GM12878 (cell line): ENCODE data around the gene ZCCHC8. TPM values are rescaled to one million over a fixed set of nuclear protein-coding genes. Genes with fewer than 3 reads are reported as not detected.

Experiments used
- ATAC-seq: fragments of 200-7000 bp; cut with Tn5 transposase; 3 replicates; pipeline ENCODE4 v1.9.1; 2020; ENCODE audit warnings: mild to moderate bottlenecking, moderate library complexity
- BruUV-seq: library from RNA; stranded (reverse); fragments of 400-500 nt; replicated peaks from 2 replicates; lab custom pipeline; 2021; lab: Mats Ljungman, UMichigan
- CTCF ChIA-PET: fragments of 300-600 bp; sonication (Branson Sonifier 250); formaldehyde crosslinking; extraction: SDS; loops from one replicate; lab custom pipeline; 2021; ENCODE audit warnings: inconsistent platforms; lab: Yijun Ruan, JAX
- POLR2A ChIA-PET: fragments of 350-600 bp; formaldehyde crosslinking; extraction: SDS; loops from one replicate; lab custom pipeline; 2021; ENCODE audit warnings: inconsistent platforms; lab: Charles Lee
- RAD21 ChIA-PET: fragments of 300-600 bp; sonication (Branson Sonifier 250); formaldehyde crosslinking; loops from one replicate; lab custom pipeline; 2023; ENCODE audit warnings: antibody characterized with exemption; ENCODE audit not compliant: unreplicated experiment; lab: Charles Lee
- SMC1A ChIA-PET: fragments of 300-600 bp; sonication (Branson Sonifier 250); formaldehyde crosslinking; loops from one replicate; lab custom pipeline; 2023; ENCODE audit not compliant: unreplicated experiment, uncharacterized antibody; lab: Charles Lee
- DNase-seq: peaks from one replicate; pipeline ENCODE4 v3.0.0-alpha.2; 2011; ENCODE audit warnings: low read depth, low spot score
- FAIRE-seq: peaks from 3 replicates; lab custom pipeline; 2011; peaks lifted over from hg19 to GRCh38; lab: Jason Lieb, UNC
- H2AFZ ChIP-seq: 2 replicates; pipeline ENCODE4 v1.6.0; 2011; ENCODE audit warnings: low read depth, low read length, control low read depth; ENCODE audit not compliant: control insufficient read depth
- H3K27ac ChIP-seq: 2 replicates; pipeline ENCODE4 v1.5.1; 2011; ENCODE audit warnings: control low read depth; ENCODE audit not compliant: control insufficient read depth, insufficient read depth
- H3K27me3 ChIP-seq, 2 experiments: replicated peaks in 1 of 2; 2 replicates each; pipeline versions ENCODE4 v1.6.0 to v1.6.1; 2011; ENCODE audit warnings: low read length in 1 of 2; ENCODE audit not compliant: control insufficient read depth in 2 of 2, insufficient read depth in 2 of 2
- H3K36me3 ChIP-seq, 2 experiments: 2 replicates each; pipeline ENCODE4 v1.5.1; 2011; ENCODE audit warnings: low read length in 1 of 2; ENCODE audit not compliant: control insufficient read depth in 2 of 2, insufficient read depth in 2 of 2
- H3K4me1 ChIP-seq: 2 replicates; pipeline ENCODE4 v1.6.1; 2011; ENCODE audit warnings: mild to moderate bottlenecking, low read length, moderate library complexity, mixed read lengths; ENCODE audit not compliant: control insufficient read depth, insufficient read depth
- H3K4me2 ChIP-seq: 2 replicates; pipeline ENCODE4 v1.6.0; 2011; ENCODE audit warnings: control low read depth; ENCODE audit not compliant: control insufficient read depth, insufficient read depth
- H3K4me3 ChIP-seq: fragments of 200-600 bp; sonication (generic); 2 replicates; pipeline ENCODE4 v1.5.1; 2016
- H3K79me2 ChIP-seq: 2 replicates; pipeline ENCODE4 v1.6.0; 2011; ENCODE audit warnings: low read length; ENCODE audit not compliant: control insufficient read depth, insufficient read depth
- H3K9ac ChIP-seq: 2 replicates; pipeline ENCODE4 v1.8.0; 2011; ENCODE audit warnings: low read length, control low read depth, mixed read lengths; ENCODE audit not compliant: control insufficient read depth, insufficient read depth
- H3K9me3 ChIP-seq: replicated peaks from 3 replicates; pipeline ENCODE4 v1.5.1; 2011; ENCODE audit warnings: mild to moderate bottlenecking, low read length; ENCODE audit not compliant: control insufficient read depth, insufficient read depth
- H4K20me1 ChIP-seq: 2 replicates; pipeline ENCODE4 v1.6.0; 2011; ENCODE audit not compliant: control insufficient read depth, insufficient read depth
- BCL11A ChIP-seq: IDR thresholded peaks from 2 replicates; pipeline ENCODE4 v1.6.1; 2011; ENCODE audit warnings: low read depth, low read length
- CBX3 ChIP-seq: fragments of 200-600 bp; sonication (generic); IDR thresholded peaks from 2 replicates; pipeline ENCODE4 v1.6.1; 2016; ENCODE audit warnings: low read depth, borderline replicate concordance
- DPF2 ChIP-seq: fragments of 450-650 bp; IDR thresholded peaks from 2 replicates; pipeline ENCODE4 v1.6.1; 2017; ENCODE audit warnings: mild to moderate bottlenecking
- EGR1 ChIP-seq, 2 experiments: IDR thresholded peaks; 1 replicate in 1 of 2; 2 replicates in 1 of 2; pipeline ENCODE4 v1.6.1; 2011 to 2012; ENCODE audit warnings: low read depth in 2 of 2, low read length in 2 of 2, borderline replicate concordance in 1 of 2, mild to moderate bottlenecking in 1 of 2, moderate library complexity in 1 of 2
- GATAD2B ChIP-seq: fragments of 450-650 bp; conservative IDR thresholded peaks from 2 replicates; pipeline ENCODE4 v1.6.1; 2017; ENCODE audit warnings: low read depth, mild to moderate bottlenecking, moderate library complexity
- KDM1A ChIP-seq: fragments of 200-600 bp; sonication (generic); IDR thresholded peaks from 2 replicates; pipeline ENCODE4 v1.6.1; 2016; ENCODE audit warnings: borderline replicate concordance
- KLF5 ChIP-seq: fragments of 450-650 bp; IDR thresholded peaks from 2 replicates; pipeline ENCODE4 v1.6.1; 2014; ENCODE audit warnings: mild to moderate bottlenecking; ENCODE audit not compliant: partially characterized antibody
- MTA3 ChIP-seq: IDR thresholded peaks from 2 replicates; pipeline ENCODE4 v1.6.1; 2012; ENCODE audit warnings: low read length, inconsistent platforms, borderline replicate concordance
- PAX5 ChIP-seq: IDR thresholded peaks from 2 replicates; pipeline ENCODE4 v1.6.1; 2011; ENCODE audit warnings: low read depth, low read length, borderline replicate concordance
- POLR2AphosphoS5 ChIP-seq: IDR thresholded peaks from 2 replicates; pipeline ENCODE4 v1.6.1; 2011; ENCODE audit warnings: mild to moderate bottlenecking, low read length, inconsistent platforms
- SMAD1 ChIP-seq: fragments of 450-650 bp; IDR thresholded peaks from 2 replicates; pipeline ENCODE4 v1.6.1; 2018; ENCODE audit warnings: mild to moderate bottlenecking, low read depth; ENCODE audit not compliant: partially characterized antibody
- SMARCA5 ChIP-seq: fragments of 450-650 bp; IDR thresholded peaks from 2 replicates; pipeline ENCODE4 v1.6.1; 2017; ENCODE audit warnings: mild to moderate bottlenecking
- SREBF2 ChIP-seq: IDR thresholded peaks from 2 replicates; pipeline ENCODE4 v1.6.1; 2012; ENCODE audit warnings: mild to moderate bottlenecking, low read length
- SUZ12 ChIP-seq: fragments of 200-600 bp; sonication (generic); IDR thresholded peaks from one replicate; pipeline ENCODE4 v1.6.1; 2018; ENCODE audit warnings: antibody characterized with exemption, mild to moderate bottlenecking; ENCODE audit not compliant: unreplicated experiment
- TAF1 ChIP-seq: IDR thresholded peaks from 2 replicates; pipeline ENCODE4 v1.6.1; 2011; ENCODE audit warnings: mild to moderate bottlenecking, low read depth, low read length, borderline replicate concordance
- TCF7 ChIP-seq: IDR thresholded peaks from 2 replicates; pipeline ENCODE4 v1.6.1; 2014; ENCODE audit warnings: antibody characterized with exemption, borderline replicate concordance
- YBX1 ChIP-seq: fragments of 450-650 bp; IDR thresholded peaks from 2 replicates; pipeline ENCODE4 v1.6.1; 2016; ENCODE audit warnings: antibody characterized with exemption
- WGBS: methylation state at CpG from one replicate; pipeline ENCODE4 v1.1.6; 2016; ENCODE audit warnings: low lambda C conversion rate; ENCODE audit not compliant: insufficient replicate concordance, insufficient coverage; ENCODE audit errors: missing lambda C conversion rate; 5-methylcytosine and 5-hydroxymethylcytosine counted together
- in situ Hi-C: fragments of 300-500 bp; cut with MboI; formaldehyde crosslinking; loops from 9 replicates; pipeline ENCODE4 v1.14.3; 2018; ENCODE audit warnings: mixed read lengths
- intact Hi-C: fragments of 100-400 bp; cut with micrococcal nuclease; formaldehyde crosslinking; loops from one replicate; pipeline ENCODE4 v1.14.2; 2022; ENCODE audit not compliant: unreplicated experiment
- polyA plus RNA-seq, 11 experiments: library from polyadenylated mRNA; depleted of rRNA in 4 of 11; unstranded in 6 of 11; stranded (reverse) in 5 of 11; fragments of >200 nt; fragmentation: Nextera tagmentation in 4 of 11; fragmentation: Illumina TruSeq in 1 of 11; extraction: Ambion mirVana in 4 of 11; extraction: Trizol in 1 of 11; gene quantifications; 1 replicate in 1 of 11; 2 replicates in 10 of 11; pipeline versions ENCODE4 v1.2.1 to v1.2.3, GENCODE V29; 2011 to 2016; ENCODE audit warnings: inconsistent platforms in 2 of 11, missing spikeins in 2 of 11, low read depth in 1 of 11
- total RNA-seq, 4 experiments: library from RNA; depleted of rRNA in 3 of 4; stranded (reverse); fragments of >200 nt in 3 of 4; fragmentation: Illumina TruSeq in 1 of 4; extraction: Trizol in 1 of 4; gene quantifications; 2 replicates each; pipeline versions ENCODE4 v1.2.1 to v1.2.3, GENCODE V29; 2013 to 2021
- TF ChIP-seq, protein P1 (sequence below): fragments of 450-650 bp; formaldehyde crosslinking; IDR thresholded peaks from 2 replicates; pipeline ENCODE4 v1.4.0; 2022; ENCODE audit warnings: mild to moderate bottlenecking, moderate library complexity
- TF ChIP-seq, protein P2 (sequence below): IDR thresholded peaks from 2 replicates; pipeline ENCODE4 v1.6.1; 2012; ENCODE audit warnings: low read depth, low read length, improper control_type of control experiment
- TF ChIP-seq, protein P3 (sequence below): IDR thresholded peaks from 2 replicates; pipeline ENCODE4 v1.6.1; 2012; ENCODE audit warnings: low read depth, low read length, improper control_type of control experiment

The ZCCHC8 gene
- total and polyA plus RNA-seq, 10 of the 15 experiments (the other 5 are each of a cell fraction or from before 2014, with no cell fraction given): 8.8 to 34.8 (median 21.7) TPM

DNA sequence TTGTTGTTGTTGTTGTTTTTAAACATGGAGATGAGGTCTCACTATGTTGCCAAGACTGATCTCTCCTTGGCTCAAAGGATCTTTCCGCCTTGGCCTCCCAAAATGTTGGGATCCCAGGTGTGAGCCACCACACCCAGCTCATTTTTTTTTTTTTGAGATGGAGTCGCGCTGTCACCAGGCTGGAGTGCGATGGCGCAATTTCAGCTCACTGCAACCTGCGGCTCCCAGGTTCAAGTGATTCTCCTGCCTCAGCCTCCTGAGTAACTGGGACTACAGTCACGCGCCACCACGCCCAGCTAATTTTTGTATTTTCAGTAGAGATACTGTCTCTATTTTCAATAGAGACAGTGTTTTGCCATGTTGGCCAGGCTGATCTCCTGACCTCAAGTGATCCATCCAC is 73.3 kb downstream of the ZCCHC8 start:
- intact Hi-C loops: no loop called here
- in situ Hi-C loops: no loop called here

More for the DNA sequence above, 73.3 kb downstream of the ZCCHC8 start:
- Histone ChIP-seq H3K27ac (no peak overlapping the region), H3K4me1 (peaks cover 10% of the 10 kb centered on the region), H4K20me1 (no peaks in the 10 kb centered on the region), H3K27me3 (no peaks in the 10 kb centered on the region), H3K36me3 (no peaks in the 10 kb centered on the region), H3K9me3 (no peaks in the 10 kb centered on the region), H2AFZ (no peak overlapping the region), H3K79me2 (no peaks in the 10 kb centered on the region), H3K4me2 (no peak overlapping the region), H3K4me3 (no peak overlapping the region), H3K9ac (no peak overlapping the region)
- ATAC-seq: no peak
- ChIA-PET CTCF (interaction anchor here (0.7 kb wide), 1 partner anchor 120 kb away, joined by 3 read pairs; no protein-coding TSS in a partner anchor), SMC1A (interaction anchor here (1.0 to 9.4 kb wide), 3 partner anchors 8 to 45 kb away, joined by 4 to 48 read pairs (median 4); no protein-coding TSS in a partner anchor), RAD21 (interaction anchor here (2.3 kb wide), 1 partner anchor 28 kb away, joined by 8 read pairs; no protein-coding TSS in a partner anchor), POLR2A (no interaction called here)
- WGBS: 96% methylated on average over 9 of the region's 9 CpGs
- FAIRE-seq: no peak
- no TSS peak for BruUV-seq
- no peak for TF ChIP-seq KLF5
- TF ChIP-seq POLR2AphosphoS5: no peak
- TF ChIP-seq DPF2: no peak
- TF ChIP-seq MTA3: no peak
- TF ChIP-seq PAX5: no peak
- TF ChIP-seq, protein P1, sequence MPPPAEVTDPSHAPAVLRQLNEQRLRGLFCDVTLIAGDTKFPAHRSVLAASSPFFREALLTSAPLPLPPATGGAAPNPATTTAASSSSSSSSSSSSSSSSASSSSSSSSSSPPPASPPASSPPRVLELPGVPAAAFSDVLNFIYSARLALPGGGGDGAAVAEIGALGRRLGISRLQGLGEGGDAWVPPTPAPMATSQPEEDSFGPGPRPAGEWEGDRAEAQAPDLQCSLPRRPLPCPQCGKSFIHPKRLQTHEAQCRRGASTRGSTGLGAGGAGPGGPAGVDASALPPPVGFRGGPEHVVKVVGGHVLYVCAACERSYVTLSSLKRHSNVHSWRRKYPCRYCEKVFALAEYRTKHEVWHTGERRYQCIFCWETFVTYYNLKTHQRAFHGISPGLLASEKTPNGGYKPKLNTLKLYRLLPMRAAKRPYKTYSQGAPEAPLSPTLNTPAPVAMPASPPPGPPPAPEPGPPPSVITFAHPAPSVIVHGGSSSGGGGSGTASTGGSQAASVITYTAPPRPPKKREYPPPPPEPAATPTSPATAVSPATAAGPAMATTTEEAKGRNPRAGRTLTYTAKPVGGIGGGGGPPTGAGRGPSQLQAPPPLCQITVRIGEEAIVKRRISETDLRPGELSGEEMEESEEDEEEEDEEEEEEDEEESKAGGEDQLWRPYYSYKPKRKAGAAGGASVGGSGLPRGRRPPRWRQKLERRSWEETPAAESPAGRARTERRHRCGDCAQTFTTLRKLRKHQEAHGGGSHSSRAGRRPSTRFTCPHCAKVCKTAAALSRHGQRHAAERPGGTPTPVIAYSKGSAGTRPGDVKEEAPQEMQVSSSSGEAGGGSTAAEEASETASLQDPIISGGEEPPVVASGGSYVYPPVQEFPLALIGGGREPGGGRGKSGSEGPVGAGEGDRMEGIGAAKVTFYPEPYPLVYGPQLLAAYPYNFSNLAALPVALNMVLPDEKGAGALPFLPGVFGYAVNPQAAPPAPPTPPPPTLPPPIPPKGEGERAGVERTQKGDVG: no peak
- TF ChIP-seq EGR1 (IDR thresholded peaks at IDR 0.05; ENCODE audit: borderline replicate concordance in 1 of 2, low read depth in 2 of 2, low read length in 2 of 2): no peak
- no peak for TF ChIP-seq GATAD2B
- TF ChIP-seq SMARCA5: no peak
- no peak for TF ChIP-seq BCL11A
- TF ChIP-seq KDM1A: no peak
- TF ChIP-seq, protein P2, sequence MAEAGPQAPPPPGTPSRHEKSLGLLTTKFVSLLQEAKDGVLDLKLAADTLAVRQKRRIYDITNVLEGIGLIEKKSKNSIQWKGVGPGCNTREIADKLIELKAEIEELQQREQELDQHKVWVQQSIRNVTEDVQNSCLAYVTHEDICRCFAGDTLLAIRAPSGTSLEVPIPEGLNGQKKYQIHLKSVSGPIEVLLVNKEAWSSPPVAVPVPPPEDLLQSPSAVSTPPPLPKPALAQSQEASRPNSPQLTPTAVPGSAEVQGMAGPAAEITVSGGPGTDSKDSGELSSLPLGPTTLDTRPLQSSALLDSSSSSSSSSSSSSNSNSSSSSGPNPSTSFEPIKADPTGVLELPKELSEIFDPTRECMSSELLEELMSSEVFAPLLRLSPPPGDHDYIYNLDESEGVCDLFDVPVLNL: no peak
- TF ChIP-seq SUZ12: no peak
- TF ChIP-seq TCF7: no peak
- TF ChIP-seq, protein P3, sequence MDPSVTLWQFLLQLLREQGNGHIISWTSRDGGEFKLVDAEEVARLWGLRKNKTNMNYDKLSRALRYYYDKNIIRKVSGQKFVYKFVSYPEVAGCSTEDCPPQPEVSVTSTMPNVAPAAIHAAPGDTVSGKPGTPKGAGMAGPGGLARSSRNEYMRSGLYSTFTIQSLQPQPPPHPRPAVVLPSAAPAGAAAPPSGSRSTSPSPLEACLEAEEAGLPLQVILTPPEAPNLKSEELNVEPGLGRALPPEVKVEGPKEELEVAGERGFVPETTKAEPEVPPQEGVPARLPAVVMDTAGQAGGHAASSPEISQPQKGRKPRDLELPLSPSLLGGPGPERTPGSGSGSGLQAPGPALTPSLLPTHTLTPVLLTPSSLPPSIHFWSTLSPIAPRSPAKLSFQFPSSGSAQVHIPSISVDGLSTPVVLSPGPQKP: no peak
- no peak for TF ChIP-seq TAF1
- no peak for TF ChIP-seq SMAD1
- TF ChIP-seq CBX3: no peak
- no peak for TF ChIP-seq YBX1
- TF ChIP-seq SREBF2: no peak
- no peak for DNase-seq
